VCaP (cell line): Measurements from ENCODE around the gene RNF113B.

Experiments used
- H3K27ac ChIP-seq: fragments of 450-650 bp; 2 replicates; pipeline ENCODE4 v1.5.1; 2017
- CTCF ChIP-seq: fragments of 450-650 bp; conservative IDR thresholded peaks from 2 replicates; pipeline ENCODE4 v1.5.1; 2017; ENCODE audit warnings: mild to moderate bottlenecking, moderate library complexity

The RNF113B gene

GRCh38 chr13:98176777-98177608 lies at the start of gene RNF113B:
Gene RNF113B (minus strand): TSS chr13:98177269. CDS start chr13:98177236, 33 bp downstream.
- TF ChIP-seq CTCF = no peak
- H3K27ac ChIP-seq = peak within 1 kb of the TSS; percentile 89

GRCh38 chr13:98226496-98226895 lies 49.4 kb upstream of the RNF113B start:
- TF ChIP-seq CTCF = no peak
- H3K27ac ChIP-seq = peak overlapping the region; percentile 100

- H3K27ac ChIP-seq = peak overlapping the region; percentile 100
- TF ChIP-seq CTCF = no peak
These were observed 48.2 kb upstream of the RNF113B start for GRCh38 chr13:98225036-98225940.

- no peak for TF ChIP-seq CTCF
- H3K27ac ChIP-seq = peak overlapping the region; percentile 100
These were observed 47.5 kb upstream of the RNF113B start for GRCh38 chr13:98224557-98224956.

GRCh38 chr13:98223741-98224140 lies 46.7 kb upstream of the RNF113B start:
- H3K27ac ChIP-seq = peak overlapping the region; percentile 100
- no peak for TF ChIP-seq CTCF

GRCh38 chr13:98222816-98223215 lies 45.7 kb upstream of the RNF113B start:
- H3K27ac ChIP-seq = peak overlapping the region; percentile 100
- TF ChIP-seq CTCF = no peak

GRCh38 chr13:98222081-98222554 lies 45.0 kb upstream of the RNF113B start:
- H3K27ac ChIP-seq = peak overlapping the region; percentile 100
- no peak for TF ChIP-seq CTCF
